ENCODE data around the gene NRL. TPM values are rescaled to one million over a fixed set of nuclear protein-coding genes. Genes with fewer than 3 reads are reported as not detected.

The NRL gene
- total and polyA plus RNA-seq, 2 donors (not counting 3 experiments of a cell fraction or from before 2014, with no cell fraction given), result 0.71 to 1.1 TPM

DNA sequence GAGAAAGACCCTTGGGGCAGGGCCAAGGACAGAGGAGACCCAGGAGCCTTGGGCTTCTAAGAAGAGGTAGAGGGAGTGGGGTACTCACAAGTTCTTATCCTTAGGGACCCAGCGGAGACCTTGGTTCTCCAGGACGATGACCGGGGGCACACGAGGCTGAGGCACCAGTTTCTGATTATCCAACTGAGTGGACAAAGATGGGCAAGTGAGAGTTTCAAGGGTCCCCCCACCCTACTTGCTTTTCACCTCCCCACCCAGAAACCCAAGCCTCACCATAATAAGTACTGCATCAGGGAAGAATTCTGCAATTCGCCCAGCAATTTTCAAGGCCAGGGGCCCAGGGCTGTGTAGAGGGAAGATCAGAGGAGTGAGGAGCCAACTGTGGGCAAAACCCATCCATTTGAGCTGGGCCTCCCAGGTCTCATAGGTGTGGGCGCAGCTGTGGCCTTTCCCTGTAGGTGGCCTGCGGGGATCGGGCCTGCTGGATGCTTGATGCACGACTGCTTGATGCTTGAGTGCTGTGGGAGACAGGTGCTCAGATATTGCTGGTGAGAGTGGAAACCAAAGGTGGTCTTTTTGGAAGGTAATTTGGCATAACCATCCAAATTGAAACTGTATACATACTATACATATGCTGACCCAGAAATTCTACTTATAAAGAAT, 24.7 kb upstream of the NRL start:
- no peak for FAIRE-seq
- Histone ChIP-seq H4K20me1 (replicated peaks; ENCODE audit: control insufficient read depth, extremely low read depth, insufficient read depth, low read length) (no peaks in the 10 kb centered on the region), H3K9ac (replicated peaks; ENCODE audit: extremely low read depth, insufficient read depth, low read length) (no peak overlapping the region), H3K79me2 (ENCODE audit: control insufficient read depth, insufficient read depth, low read length) (peaks cover 21% of the 10 kb centered on the region), H3K9me1 (replicated peaks; ENCODE audit: control insufficient read depth, extremely low read depth, insufficient read depth, low read length) (no peaks in the 10 kb centered on the region), H3K27ac (ENCODE audit: insufficient read depth, low read depth, low read length) (no peak overlapping the region), H3K4me1 (ENCODE audit: control insufficient read depth, extremely low read depth, insufficient read depth, low read length) (peaks cover 19% of the 10 kb centered on the region), H3K4me2 (ENCODE audit: insufficient read depth, low read length) (peak overlapping the region; percentile 44), H2AFZ (ENCODE audit: low read depth, low read length) (no peak overlapping the region), H3K27me3 (ENCODE audit: control insufficient read depth in 2 of 2, insufficient read depth in 2 of 2, low read length in 2 of 2) (no peaks in the 10 kb centered on the region), H3K9me3 (replicated peaks; ENCODE audit: control insufficient read depth, insufficient read depth, low read length) (no peaks in the 10 kb centered on the region), H3K36me3 (ENCODE audit: control insufficient read depth in 2 of 2, extremely low read depth in 1 of 2, insufficient read depth in 2 of 2, low read length in 2 of 2) (peaks cover 6 to 23% of the 10 kb centered on the region in 2 experiments), H3K4me3 (replicated peaks in 1 of 3; ENCODE audit: insufficient read depth in 1 of 3, low read depth in 1 of 3, low read length in 3 of 3) (no peak overlapping the region)
- CTCF ChIA-PET, result no interaction called here
- no peak for DNase-seq (ENCODE audit: low read depth, low spot score)
- POLR2A ChIA-PET, result no interaction called here
- BruUV-seq (replicated peaks), result no TSS peak
- dilution Hi-C loops (cut with MboI; ENCODE audit: extremely low pct_ligation_motif_present, low sequenced_read_pairs), result no loop called here
- intact Hi-C loops (cut with micrococcal nuclease), result no loop called here
- TF ChIP-seq GATA2 (IDR thresholded peaks at IDR 0.05; ENCODE audit: insufficient read depth, insufficient read length, low read depth, low read length), result no peak
- TF ChIP-seq FOS (IDR thresholded peaks at IDR 0.05; ENCODE audit: borderline replicate concordance, insufficient read depth, low read length), result no peak
- no peak for TF ChIP-seq POLR2A (IDR thresholded peaks at IDR 0.05; ENCODE audit: low read depth, low read length)
- no peak for TF ChIP-seq MYC (IDR thresholded peaks at IDR 0.05; ENCODE audit: low read depth, low read length)
- TF ChIP-seq POLR2AphosphoS5 (IDR thresholded peaks at IDR 0.05; ENCODE audit: insufficient read depth, low read depth, low read length), result no peak
- TF ChIP-seq, protein P1, sequence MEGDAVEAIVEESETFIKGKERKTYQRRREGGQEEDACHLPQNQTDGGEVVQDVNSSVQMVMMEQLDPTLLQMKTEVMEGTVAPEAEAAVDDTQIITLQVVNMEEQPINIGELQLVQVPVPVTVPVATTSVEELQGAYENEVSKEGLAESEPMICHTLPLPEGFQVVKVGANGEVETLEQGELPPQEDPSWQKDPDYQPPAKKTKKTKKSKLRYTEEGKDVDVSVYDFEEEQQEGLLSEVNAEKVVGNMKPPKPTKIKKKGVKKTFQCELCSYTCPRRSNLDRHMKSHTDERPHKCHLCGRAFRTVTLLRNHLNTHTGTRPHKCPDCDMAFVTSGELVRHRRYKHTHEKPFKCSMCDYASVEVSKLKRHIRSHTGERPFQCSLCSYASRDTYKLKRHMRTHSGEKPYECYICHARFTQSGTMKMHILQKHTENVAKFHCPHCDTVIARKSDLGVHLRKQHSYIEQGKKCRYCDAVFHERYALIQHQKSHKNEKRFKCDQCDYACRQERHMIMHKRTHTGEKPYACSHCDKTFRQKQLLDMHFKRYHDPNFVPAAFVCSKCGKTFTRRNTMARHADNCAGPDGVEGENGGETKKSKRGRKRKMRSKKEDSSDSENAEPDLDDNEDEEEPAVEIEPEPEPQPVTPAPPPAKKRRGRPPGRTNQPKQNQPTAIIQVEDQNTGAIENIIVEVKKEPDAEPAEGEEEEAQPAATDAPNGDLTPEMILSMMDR (IDR thresholded peaks at IDR 0.05; ENCODE audit: extremely low read depth in 1 of 2, insufficient read depth in 1 of 2, low read depth in 1 of 2, low read length in 2 of 2), result no peak
- no peak for TF ChIP-seq EZH2 (IDR thresholded peaks at IDR 0.05; ENCODE audit: borderline replicate concordance, low read depth, low read length, severe bottlenecking)
- no peak for TF ChIP-seq JUN (IDR thresholded peaks at IDR 0.05; ENCODE audit: borderline replicate concordance, insufficient read depth, insufficient read length, low read depth)
- TF ChIP-seq, protein P2, sequence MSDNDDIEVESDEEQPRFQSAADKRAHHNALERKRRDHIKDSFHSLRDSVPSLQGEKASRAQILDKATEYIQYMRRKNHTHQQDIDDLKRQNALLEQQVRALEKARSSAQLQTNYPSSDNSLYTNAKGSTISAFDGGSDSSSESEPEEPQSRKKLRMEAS (IDR thresholded peaks at IDR 0.05; ENCODE audit: insufficient read depth, insufficient read length), result no peak

All from endothelial cell of umbilical vein (primary cell).